Stimulated activated CD8-positive, alpha-beta memory T cell treated with anti-CD3 and anti-CD28 coated beads, Interleukin-4, amount 100 ng/mL, for 48 hours (primary cell): ENCODE results near the gene PPEF2.
"Not testable (repeated sequence)": the region's sequence is repeated elsewhere in the genome, so short reads cannot be mapped to it uniquely, and the experiment has no call there.

Experiments used
- DNase-seq: peaks from one replicate; pipeline ENCODE4 v3.0.0-alpha.2; 2020

Gene PPEF2, protein sequence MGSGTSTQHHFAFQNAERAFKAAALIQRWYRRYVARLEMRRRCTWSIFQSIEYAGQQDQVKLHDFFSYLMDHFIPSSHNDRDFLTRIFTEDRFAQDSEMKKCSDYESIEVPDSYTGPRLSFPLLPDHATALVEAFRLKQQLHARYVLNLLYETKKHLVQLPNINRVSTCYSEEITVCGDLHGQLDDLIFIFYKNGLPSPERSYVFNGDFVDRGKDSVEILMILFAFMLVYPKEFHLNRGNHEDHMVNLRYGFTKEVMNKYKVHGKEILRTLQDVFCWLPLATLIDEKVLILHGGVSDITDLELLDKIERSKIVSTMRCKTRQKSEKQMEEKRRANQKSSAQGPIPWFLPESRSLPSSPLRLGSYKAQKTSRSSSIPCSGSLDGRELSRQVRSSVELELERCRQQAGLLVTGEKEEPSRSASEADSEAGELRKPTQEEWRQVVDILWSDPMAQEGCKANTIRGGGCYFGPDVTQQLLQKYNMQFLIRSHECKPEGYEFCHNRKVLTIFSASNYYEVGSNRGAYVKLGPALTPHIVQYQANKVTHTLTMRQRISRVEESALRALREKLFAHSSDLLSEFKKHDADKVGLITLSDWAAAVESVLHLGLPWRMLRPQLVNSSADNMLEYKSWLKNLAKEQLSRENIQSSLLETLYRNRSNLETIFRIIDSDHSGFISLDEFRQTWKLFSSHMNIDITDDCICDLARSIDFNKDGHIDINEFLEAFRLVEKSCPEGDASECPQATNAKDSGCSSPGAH

DNA sequence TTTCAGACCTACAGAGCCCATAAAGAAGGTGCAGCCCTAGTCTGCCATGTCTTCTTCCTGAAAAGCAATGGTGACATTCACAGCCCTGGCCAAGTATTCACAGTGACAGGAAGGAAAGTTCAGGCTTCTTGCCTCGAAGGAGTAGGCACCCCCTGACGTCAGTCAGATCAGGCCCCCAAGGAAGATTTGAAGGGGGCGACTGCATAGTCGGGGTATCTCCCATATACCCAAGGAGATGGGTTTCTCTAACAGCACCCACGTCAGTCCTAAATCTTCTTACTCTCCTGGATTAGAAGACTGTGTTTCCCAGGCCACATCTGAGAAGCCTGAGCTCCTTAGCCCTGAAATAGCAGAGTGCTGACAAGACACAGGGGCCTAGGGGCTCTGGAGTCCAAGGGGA is at the start of gene PPEF2:
TSS of gene PPEF2 (minus strand) at position 101 of the 400 bp plus-strand sequence. CDS start 6,127 bp downstream, outside the sequence.
- DNase-seq = no peak

DNA sequence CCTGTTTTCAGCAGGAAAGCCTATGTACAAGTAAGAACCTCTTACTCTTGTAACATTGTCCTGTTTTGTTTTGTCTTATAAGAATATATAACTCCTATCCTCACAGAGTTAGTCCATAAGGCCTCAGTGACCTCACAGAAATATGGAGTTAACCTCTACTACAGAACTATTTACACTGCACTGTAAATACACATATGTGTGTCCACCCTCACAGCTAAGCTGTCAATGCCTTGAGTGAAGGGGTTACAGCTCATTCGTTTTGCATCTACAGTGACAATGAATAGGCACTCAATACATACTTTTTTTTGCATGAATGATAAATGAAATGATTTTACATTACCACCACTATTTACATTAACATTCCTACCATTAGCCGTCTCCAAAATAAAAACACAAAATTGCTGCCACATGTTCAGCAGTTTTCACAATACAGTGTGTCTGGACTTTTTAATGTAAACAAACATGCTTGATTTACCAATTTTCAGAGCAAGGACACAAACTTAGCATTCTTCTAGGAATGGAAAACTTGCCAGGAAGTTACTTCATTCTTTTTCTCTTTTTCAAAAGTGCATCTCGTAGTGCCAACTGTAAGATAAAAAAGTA is 48.1 kb upstream of the PPEF2 start:
- DNase-seq = no peak

DNA sequence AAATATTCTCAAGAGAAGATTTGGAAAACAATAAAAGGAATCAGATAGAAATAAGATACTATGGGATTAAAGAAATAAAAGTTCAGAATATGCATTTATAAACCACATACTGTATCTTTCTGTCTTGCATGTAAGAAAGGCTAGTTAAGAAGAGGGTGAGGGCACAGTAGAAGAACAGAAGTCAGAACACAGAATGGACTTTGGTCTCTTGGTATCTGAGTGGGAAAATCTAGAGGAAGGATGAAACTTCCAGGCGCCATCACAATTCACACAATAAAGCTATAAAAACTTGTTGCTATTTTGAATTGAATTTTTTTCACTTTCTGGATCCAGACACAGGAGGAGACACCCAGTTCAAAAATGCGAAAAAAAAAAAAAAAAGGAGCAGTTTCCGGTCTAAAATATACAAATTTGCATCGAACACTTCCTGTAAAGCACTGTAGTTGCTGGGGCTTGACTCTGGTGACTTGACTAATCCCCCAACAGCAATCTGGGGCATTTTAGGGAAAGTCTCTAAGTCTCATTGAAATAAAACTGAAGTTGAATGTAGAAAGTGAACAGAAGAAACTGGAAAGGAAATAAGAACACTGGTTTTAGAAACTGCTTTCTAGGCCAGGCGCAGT is 46.7 kb upstream of the PPEF2 start:
- no peak for DNase-seq

DNA sequence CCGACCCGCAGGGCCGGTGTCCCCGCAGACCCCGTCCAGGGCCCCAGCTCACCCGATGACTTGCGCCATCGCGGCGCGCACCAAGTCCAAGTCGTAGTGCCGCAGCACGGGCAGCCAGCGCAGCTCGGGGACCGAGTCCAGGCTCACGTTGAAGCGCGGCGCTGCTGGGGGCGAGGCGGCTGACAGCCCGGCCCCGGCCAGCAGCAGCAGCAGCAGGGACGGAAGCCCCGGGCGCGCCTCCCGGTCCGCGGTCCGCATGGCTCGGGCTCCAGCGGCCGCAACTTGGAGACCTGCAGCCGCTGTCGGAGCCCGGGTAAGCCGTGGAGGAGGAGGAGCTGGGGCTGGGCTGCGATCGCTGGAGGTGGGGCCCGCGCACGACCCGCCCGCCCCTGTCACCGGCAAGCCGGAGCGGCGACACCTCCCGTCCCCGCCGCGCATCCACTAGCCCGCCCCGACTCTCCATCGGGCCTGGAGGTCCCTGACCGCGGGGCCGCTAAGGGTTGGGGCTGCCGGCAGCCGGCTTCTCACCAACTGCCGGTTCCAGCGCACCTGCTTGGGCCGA is 38.5 kb upstream of the PPEF2 start, which contains the start of gene NAAA:
TSS of gene NAAA (minus strand) at position 322 of the 562 bp plus-strand sequence. CDS start at position 258, 64 bp downstream.
- DNase-seq = peak; percentile 85

DNA sequence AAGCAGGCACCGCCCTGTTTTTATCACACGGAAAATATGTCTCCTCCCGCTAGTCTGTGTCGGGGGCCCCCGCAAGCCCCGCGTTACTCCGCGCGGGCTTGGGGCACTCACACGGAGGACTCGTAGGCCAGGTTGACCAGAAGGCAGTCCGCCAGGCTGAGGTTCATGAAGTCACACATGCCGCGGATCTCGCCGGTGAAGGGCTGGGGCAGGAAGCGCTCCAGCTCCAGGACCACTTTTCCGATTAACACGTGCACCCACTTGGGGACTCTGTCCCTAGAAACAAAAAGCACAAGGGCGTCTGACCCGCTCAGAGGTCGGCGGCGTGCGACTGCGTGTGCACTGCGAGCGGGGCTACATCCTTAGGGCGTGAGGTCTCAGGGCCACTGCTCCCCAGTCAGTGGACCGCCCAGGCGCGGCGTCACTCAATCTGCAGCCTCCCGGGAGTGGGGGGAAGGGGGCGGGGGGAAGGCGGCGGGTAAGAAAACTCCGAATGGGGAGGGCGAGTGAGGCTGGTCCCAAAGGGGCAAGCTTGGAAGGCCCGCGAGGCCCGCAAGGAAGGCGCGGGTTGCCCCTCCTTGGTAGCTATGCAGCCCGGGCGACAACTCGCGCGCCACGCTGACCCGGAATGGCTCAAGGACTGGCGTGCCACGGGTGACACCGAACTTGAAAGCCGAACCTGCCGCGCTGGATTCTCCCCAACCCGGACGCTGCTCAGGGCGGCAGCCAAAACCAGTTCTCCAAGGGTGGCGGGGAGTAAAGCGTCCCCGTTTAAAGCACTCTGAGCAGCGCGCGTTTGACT is 37.8 kb upstream of the PPEF2 start:
- DNase-seq = peak; percentile 83

DNA sequence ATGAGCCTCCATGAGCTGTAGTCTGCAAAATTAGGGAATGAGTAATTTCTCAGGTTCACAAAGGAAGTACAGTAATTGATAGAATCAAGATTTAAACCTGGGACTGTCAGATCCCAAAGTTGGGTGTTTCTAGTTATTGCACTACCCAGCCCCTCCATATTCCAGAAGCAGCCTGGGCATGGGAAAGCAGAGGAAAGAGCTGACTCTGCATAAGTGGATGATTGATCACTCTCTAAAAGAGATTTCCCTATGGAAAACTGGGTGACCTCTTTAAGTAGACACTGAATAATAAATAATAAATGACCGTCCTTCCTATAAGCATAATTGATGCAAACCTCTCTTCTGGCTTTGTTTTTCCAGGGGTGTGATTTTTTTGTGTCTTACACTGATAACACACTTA is 33.4 kb upstream of the PPEF2 start:
- DNase-seq = no peak

DNA sequence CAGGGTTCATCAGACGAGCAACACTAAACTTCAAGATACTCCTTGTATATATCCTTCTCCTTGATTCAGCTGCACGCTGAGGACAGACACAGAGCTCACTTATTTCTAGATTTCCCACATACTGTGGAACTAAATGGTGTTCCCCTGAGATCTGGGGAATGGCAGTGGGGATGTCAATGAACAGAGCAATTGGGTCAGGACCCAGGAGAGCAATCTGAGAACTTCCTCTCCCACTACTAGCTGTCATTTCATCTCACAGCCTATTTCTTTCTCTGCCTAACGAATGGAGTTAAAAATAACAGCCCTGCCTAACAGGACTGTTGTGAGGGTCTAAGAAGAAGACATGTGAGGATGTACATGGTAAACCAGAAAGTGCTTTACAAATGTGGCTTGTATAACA is 27.9 kb upstream of the PPEF2 start:
- no peak for DNase-seq

DNA sequence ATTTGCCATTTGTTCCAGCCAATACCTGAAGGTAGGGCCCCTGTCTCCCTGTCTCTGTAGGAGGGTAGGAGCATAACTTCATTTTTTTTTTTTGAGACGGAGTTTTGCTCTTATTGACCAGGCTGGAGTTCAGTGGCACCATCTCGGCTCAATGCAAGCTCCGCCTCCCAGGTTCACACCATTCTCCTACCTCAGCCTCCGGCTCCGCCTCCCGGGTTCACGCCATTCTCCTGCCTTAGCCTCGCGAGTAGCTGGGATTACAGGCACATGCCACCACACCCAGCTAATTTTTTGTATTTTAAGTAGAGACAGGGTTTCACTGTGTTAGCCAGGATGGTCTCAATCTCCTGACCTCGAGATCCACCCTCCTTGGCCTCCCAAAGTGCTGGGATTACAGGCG is 22.7 kb upstream of the PPEF2 start:
- not testable (repeated sequence) for DNase-seq

DNA sequence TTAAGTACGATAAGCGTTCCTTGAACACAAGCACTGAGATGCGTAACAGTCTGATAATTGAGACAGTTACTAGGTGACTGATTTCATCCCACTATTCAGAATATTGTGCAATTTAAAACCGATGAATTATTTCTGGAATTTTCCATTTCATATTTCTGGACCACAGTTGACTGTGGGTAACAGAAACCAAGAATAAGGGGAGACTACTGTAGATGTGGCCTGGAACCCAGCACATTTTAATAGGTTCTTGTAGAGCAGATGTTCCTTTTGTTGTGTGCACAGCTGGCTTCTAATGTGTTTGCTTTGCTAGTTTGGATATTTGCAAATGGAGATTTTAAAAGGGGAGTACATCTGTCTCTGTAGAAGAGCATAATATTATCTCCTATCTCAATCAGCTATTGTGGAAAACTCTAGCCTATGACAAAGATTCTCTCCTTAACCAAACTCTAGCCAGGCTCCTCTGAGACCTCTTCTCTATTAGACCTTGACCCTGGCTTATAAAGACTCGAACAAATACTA is 22.1 kb upstream of the PPEF2 start:
- DNase-seq = no peak

DNA sequence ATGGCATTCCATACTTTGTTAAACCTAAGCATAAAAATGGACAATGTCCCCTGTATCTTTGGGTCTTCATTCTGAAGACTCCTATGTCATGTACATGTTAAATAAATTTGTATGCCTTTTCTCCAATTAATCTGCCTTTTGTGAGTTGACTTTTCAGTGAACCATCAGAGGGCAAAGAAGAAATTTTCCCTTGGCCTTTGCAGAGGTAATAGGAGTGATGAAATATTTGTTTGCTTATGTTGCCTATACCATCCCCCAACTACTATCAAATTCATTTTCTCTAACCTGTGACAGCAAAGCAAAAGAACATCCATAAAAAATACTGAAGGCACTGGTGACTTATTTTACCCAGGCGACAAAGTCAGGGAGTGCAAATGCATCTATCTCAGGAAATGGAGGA is 20.3 kb upstream of the PPEF2 start:
- DNase-seq = no peak

DNA sequence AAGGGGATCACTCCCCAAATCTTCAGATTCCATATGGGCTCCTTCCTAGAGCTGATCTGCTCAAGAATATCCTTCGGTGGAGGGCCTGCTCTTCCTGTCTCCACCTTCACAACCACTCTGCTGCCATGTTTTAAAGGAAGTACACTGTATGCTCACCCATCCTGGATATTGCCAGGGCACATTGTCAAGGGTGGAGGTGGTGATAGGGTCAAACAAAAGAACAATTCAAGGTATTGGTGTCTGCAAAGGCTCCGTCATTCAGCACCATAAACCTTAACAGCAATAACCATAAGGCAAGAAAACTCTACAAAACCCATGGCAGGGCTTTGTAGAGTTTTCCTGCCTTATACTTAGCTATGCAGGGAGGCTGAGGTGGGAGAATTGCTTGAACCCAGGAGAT is 19.7 kb upstream of the PPEF2 start:
- DNase-seq = no peak

DNA sequence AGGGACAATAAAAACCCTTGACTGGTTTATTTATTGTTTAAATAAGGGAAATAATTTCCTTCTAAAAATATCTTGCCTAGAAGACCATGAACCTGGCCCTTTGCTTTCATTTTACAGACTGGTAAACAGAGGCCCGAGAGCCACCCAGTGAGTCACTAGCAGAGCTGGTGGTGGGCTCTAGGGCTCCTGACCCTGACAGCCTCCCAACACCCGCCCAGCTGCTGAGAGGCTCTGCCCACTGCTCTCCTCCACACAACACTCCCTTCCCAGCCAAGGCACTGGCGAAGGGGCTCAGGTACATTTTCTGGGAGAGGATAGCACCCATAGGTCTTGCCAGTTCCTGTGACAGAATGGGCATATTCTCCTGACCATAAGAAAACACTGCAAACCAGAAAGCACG is 18.1 kb upstream of the PPEF2 start:
- no peak for DNase-seq

DNA sequence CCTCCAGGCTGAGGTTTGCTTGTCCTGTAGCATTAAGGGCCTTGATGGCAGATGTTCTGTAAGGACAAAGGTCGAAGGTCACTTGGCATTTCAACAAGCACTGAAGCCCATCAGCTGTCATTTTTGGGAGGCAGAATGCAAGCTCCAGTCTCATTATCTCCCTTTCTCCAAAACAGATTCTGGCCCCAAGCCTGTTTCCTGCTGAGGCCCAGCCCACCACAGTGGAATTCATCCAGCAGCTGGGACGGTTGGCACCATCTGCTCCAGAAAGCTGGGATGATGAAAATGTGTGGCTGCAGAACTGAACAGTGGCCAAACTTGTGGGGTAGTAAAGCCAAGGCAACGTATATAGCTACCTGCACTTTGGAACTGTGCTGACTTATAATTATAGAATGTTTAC is 17.7 kb upstream of the PPEF2 start:
- no peak for DNase-seq

DNA sequence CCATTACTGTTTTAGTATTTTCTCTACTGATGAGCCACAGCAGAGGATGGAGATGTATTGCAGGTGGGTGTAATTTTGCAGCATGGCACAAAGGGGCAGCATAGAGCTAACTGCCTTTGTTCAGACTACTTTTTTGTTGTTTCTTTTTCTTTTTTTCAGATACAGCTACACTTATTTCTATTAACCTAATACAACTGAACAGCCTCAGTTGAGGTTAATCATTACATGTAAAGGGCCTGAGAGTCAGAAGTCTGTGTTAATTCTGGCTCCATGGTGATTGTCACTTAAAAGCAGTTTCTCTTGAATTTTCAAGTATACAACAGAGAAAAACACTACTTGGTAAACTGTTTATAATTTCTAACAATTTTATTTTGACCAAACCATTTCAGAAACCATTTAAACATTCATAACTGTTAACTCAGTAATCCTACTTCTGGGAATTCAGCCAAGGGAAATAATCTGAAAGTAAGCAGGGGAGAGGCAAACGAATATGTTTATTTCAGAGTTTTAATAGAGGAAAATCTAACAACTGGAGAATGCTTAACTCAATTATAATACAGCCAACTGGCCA is 13.9 kb upstream of the PPEF2 start:
- DNase-seq = no peak

DNA sequence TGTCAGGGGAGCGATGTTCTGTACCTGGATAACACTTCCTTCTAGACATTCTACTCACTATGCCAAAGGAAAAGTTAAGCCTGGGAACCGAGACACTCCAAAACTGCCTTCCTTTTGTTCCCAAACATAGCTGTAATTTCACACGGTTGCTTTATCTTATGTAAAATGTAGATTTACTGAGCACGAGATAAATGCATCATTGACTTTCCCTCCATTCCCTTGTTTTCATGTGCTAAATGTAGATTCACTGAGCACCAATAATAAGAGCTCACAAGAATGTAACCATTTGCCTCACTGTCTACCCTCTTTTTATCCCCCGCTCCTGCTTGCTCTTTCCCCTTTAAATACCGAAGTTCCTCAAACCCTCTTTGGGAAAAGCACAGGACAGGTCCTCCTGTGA is 10.7 kb upstream of the PPEF2 start:
- DNase-seq = no peak

DNA sequence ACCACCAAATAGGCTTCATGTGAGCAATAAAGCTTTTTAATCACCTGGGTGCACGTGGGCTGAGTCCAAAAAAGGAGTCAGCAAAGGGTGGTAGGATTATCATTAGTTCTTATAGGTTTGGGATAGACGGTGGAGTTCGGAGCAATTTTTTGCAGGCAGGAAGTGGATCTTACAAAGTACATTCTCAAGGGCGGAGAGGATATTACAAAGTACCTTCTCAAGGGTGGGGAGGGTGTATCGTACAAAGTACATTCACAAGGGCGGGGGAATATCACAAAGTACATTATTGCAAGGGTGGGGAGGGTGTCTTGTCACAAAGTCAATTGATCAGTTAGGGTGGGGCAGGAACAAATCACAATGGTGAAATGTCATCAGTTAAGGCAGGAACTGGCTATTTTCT is 8.6 kb upstream of the PPEF2 start:
- not testable (repeated sequence) for DNase-seq

DNA sequence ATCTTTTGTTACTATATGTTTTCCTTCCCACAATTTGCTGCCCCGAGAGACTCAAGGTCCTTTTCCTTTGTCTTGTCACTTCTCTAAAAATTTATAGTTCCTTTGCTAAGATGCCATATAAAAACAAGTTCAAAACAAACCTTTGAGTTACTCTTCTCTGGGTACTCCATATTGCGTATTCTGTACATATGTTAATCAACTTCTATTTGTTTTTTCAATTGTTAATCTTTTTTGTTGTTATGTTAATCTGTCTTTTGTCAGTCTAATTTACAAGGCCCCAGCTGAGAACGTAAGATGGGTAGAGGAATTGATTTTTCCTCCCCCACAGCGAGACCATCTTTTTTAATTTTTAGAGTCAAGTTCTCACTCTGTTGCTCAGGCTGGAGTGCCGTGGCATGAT is 7.2 kb upstream of the PPEF2 start:
- no peak for DNase-seq

DNA sequence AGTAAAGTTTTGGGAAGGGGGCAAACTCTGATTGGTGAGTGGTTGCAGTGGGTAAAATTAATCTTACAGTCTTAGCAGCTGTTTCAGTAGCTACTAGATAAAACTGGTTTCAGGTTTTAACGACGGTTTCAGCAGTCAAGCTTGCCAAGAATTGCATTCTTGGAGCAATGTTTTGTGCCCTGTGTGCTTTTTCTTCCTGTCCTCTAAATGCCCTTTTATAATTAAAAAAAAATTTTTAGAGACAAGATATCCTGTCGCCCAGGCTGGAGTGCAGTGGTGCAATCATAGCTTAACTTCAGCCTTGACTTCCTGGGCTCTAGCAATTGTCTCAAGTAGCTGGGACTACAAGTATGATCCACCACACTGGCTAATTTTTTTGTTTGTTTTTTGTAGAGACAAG is 6.3 kb upstream of the PPEF2 start:
- DNase-seq = no peak

DNA sequence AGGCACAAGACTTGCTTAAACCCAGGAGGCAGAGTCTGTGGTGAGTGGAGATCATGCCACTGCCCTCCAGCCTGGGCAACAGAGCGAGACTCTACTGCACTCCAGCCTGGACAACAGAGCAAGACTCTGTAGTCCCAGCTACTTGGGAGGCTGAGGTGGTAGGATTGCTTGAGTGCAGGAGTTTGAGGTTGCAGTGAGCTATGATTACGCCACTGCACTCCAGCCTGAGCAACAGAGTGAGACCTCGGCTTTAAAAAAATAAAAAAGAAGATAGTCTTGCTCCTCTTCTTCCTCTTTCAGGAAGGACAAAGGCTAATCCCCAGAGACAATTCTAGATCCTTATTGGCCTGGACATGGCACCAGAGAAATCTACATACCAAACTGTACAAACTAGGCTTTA is 5.7 kb upstream of the PPEF2 start:
- DNase-seq = no peak

DNA sequence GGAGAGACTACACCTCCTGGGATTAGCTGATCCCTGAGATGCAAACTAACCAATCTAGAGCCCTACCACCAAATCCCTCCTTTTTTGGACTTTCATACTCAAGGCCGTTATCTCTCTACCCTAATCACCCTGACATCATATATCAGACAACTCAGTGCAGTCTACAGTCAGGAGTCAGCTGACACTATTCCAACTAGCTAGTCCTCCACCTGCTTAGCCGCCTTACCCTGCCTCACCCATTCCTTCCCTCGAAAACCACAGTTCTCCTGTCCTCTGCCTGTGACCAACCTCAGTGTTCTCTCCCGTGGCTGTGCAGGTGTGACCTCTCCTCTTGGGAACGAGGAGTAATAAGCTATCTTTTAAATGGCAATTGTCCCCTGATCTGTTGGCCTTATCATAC is 1.8 kb upstream of the PPEF2 start:
- DNase-seq = no peak

DNA sequence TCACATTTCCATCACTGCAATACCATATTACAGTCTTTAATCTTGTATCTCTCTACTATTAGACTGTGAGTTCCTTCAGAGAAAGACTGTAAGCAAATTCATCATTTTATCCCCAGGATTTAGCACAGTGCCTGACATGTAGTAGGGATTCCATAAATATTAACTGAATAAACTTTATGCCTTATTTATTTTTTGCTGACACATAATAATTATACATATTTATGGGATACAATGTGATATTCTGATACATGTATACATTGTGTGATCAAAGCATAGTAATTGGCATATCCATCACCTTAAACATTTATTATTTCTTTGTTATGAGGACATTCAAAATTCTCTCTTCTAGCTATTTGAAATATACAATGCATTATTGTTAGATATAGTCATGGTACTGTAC is 3.7 kb downstream of the PPEF2 start:
- DNase-seq = no peak
